HL-60/S4 treated with phorbol 12-myristate 13-acetate at 8.2 ng/mL for 4 days and 3 days (cell line): ENCODE results near the gene BGN.

ENCODE experiments used
- in situ Hi-C: fragments of 300-500 bp; cut with MboI; formaldehyde crosslinking; loops from 2 replicates; pipeline ENCODE4 v1.15.0; 2022; ENCODE audit warnings: low sequenced_read_pairs

Gene BGN

GRCh38 chrX:153459986-153460385 lies 34.8 kb upstream of the BGN start:
- in situ Hi-C loops = no loop called here

DNA sequence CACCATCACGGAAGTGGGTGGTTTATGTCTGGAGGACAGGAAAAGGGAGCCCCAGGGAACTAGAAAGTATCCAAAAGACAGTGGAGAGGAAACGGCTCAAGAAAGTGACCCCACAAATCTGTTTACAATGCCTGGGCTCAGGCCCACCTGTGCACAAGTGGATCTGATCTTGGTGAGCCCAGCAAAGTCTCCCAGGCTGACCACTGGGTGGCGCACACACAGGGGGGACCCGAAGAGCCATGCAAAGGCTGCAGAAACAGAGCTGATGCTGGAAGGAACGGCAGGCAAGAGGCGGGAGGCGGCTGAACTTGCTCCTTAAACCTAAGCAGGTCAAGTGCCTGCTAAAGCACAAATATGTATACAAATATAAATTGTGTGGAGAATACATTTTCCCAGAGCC lies 34.0 kb upstream of the BGN start:
- in situ Hi-C loops = no loop called here

DNA sequence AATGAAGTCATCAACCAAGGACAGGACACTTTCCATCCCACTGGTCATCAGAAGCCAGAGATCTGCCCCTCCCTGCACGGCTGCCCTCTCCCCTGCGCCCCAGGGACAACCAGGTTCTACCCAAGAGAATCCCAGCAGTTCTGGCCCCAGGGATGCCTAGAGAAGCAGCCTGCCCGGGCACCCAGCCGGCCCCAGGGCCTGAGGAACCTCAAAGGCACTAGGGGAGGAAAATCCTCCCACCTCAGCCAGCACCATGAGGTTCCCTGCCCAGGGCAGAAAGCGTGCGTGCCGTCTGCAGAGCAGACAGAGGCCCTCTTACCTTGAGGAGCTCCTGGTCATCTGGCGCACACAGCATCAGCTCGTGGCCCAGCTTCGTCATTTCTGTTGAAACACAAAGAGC lies 32.5 kb upstream of the BGN start:
- in situ Hi-C loops = no loop called here

DNA sequence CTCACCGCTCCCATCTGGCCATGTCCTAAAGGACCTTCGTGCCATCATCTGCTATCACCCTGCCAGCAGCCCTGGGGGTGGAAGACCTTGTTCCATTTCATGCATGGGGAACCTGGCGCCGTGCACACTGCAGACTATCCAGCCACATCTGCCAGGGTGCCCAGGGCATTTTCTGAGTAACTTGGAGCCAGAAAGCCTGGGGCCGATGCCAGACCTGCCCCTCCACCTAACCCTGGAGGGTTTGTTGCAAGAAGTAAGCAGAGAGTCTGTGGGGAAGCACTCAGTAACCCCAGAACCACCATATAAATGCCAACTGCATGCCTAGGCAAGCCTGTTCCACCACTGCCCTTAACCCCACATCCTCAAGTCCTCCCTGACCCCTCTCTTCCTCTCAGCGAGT lies 31.7 kb upstream of the BGN start:
- in situ Hi-C loops = no loop called here

- in situ Hi-C loops = no loop called here
These were observed 31.2 kb upstream of the BGN start for GRCh38 chrX:153463556-153463955.

DNA sequence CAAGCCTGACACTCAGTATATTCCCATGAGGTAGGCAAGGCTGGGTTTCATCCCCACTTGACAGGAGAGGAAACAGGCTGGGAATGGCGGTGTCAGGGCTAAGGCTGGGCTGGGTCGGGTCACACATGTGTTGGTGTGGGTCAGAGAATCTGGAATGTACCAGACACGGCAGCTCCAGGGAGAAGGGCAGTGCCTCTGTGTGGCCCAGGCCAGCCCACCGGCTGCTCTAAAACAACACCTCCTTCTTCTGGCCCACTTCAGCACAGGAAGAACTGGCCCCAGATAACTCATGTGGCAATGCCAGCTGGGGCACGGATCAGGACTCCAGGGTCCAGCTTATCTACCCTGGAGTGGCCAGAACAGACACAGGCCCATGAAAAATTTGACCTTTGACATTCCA lies 30.7 kb upstream of the BGN start:
- in situ Hi-C loops = no loop called here

GRCh38 chrX:153465691-153466380 lies 28.9 kb upstream of the BGN start:
- in situ Hi-C loops = no loop called here

- in situ Hi-C loops = no loop called here
These were observed 26.7 kb upstream of the BGN start for GRCh38 chrX:153468008-153468580.

DNA sequence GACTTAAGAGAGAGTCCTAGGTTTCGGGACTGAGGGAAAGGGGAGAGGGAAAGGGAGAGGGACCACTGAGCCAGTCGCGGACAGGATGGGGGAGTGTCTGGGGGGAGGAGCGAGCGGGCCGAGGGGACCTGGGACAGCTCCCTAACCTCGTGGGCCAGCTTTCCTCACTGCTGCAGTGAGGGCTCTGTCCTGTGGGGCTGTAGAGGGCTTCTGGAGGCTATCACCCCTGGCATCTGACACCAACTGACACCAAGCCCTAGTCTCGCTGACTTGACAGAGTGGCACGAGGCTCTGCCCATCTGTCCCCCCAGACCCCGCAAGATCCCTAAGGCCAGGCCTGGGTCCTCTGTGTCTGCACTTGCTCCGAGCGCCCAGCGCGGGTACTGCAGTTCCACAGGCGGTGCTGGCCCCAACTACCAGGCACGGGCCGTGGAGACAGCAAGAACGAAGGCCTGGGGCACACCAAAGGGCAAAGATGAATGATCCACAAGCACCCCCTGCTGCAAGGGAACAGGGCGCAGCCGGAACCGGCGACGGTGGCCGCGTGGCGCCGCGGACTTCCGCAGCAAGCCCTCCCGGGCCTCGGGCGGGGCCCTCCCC lies 24.9 kb upstream of the BGN start:
- in situ Hi-C loops = no loop called here

DNA sequence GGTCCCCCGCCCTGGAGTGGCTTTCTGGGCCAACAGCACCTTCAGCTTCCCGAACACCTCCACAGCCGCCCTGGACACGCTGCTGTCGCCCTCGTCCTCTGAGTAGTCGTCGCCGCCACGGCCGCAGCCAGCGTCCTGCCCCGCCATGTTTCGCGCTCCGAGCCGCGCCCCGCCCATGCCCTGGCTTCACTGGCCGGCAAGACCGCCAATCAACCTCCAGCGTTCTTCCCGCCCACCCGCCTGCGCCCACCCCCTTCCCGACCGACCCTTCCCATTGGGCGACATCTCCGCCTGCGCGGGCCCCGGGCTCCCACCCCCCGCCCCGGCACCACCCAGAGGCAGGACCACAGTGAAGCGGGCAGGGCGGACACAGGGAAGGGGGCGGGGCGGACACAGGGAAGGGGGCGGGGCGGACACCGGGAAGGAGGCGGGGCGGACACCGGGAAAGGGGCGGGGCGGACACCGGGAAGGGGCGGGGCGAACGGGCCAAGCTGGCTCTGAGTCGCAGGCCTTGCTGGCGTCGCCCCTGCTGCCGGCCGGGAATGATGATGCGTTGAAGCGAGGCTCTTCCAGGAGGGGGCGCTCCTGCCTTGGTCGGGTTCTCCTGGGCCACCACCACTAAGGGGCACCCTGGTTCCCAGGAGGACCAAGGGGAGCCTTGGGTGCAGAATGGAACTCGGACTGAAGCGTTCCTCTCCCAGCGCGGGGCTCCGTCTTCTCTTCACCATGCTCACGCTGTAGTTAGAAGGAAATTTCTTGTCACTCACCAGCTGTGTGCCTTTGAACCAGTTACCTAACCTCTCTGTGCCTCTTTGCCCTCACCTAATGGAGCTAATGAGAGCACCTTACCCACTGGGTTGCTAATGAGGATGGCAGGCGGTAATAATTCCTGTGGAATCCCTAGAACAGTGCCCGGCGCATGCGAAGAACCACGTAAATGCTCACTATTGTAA lies 24.1 kb upstream of the BGN start, which contains the start of gene HAUS7:
Gene HAUS7 (minus strand): TSS at position 166 of the 953 bp plus-strand sequence. CDS start 19 bp downstream, at position 147.
- in situ Hi-C loops = no loop called here

GRCh38 chrX:153471663-153472280 lies 23.0 kb upstream of the BGN start:
- in situ Hi-C loops = no loop called here

DNA sequence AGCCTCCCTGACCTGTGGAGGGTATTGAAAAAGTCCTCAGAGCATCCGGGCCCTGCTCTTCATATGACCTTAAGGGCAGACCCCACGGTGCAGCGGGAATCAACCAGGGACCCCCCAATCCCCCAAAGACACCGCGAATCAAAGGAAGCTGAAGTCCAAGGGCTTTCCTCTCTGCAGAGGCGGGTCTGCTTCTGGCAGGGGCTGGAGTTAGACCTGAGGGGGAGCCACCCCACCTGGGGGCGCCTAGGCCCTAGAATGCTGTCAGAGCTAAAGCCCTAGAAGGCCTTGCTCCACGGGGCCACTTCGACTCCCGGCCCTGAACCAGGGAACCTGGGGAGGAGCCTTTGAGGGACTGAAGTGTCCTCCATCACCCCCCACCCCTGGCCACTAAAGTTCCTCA lies 21.7 kb upstream of the BGN start:
- in situ Hi-C loops = no loop called here

- in situ Hi-C loops = no loop called here
These were observed 20.5 kb upstream of the BGN start for GRCh38 chrX:153474266-153474665.

DNA sequence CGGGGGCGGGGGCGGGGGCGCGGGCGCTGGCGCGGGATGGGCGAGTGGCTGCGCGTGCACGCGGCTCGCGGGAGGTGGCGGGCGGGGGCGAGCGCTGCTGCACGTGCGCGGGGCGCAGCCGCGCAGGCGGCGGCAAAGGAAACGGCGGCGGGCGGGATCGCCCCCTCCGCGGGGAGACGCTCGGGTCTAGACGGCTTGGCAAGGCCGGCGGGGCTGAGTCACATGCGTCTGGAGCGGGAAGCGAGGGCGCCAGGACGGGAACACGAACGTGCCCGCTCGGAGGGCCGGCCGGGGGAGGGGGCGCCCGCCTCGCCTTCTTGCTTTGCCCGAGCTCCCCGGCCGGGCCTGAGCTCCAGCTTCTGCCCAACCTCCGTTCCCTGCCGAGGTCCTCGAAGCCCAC lies 20.1 kb upstream of the BGN start:
- in situ Hi-C loops = loop anchor here (25.0 kb wide), 1 partner anchor 537 kb away; no protein-coding TSS in a partner anchor

- in situ Hi-C loops = loop anchor here (25.0 kb wide), 1 partner anchor 538 kb away; no protein-coding TSS in a partner anchor
These were observed 19.5 kb upstream of the BGN start for GRCh38 chrX:153475271-153475670.

GRCh38 chrX:153475751-153476281 lies 19.0 kb upstream of the BGN start:
- in situ Hi-C loops = loop anchor here (25.0 kb wide), 1 partner anchor 539 kb away; no protein-coding TSS in a partner anchor

DNA sequence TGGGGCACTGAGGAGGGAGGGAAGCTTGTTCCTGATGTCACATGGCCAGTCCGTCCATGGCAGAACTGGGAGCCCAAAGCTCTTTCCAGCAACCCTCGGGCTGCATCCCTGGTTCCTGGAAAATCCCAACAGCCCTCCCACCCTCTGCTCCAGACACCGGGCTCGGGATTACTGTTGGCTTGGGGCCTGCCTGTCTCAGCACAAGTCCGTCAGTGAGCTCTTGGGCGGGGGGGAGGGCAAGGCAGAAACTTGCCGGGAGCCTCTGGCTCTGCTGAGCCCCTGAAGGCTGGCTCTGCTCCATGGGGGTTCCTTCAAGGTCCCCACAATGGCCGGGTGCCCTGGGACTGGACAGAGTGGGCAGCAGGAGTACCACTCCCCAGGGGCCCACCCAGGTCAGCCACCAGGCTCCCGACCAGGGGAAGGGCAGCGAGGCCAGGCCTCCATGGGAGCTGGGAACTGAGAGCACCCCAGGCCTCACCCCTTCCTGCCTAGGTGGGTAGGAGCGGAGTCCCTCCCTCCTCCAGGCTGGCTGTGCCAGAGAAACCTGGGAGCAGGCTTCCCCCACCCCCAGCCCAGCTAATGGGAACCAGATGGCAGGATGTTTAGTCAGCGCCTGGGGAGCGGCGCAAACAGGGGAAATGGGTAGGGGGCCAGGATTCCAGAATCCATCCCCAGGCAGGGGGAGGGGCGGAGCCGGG lies 18.0 kb upstream of the BGN start:
- in situ Hi-C loops = loop anchor here (25.0 kb wide), 1 partner anchor 540 kb away; no protein-coding TSS in a partner anchor

GRCh38 chrX:153477364-153477857 lies 17.4 kb upstream of the BGN start:
- in situ Hi-C loops = loop anchor here (25.0 kb wide), 1 partner anchor 540 kb away; no protein-coding TSS in a partner anchor

DNA sequence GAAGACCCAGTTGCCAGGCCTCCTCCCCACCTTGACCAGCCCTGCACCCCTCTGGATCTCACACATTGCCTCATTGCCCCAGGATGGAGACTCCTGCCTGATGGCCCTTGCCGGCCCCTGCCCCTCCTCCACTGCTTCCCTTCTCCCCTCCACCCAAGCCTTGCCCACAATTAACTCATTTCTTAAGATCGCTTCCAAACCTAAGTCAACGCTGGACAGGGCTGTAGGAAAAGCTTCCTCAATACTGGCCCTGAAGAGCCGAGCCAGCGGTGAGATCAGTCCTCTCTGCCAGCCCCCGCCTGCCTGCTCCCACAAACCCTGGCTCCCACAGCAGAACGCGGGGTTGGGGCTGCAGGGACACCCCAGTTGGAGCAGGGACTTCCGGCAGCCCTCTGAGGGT lies 16.9 kb upstream of the BGN start:
- in situ Hi-C loops = loop anchor here (25.0 kb wide), 1 partner anchor 541 kb away; no protein-coding TSS in a partner anchor
